CD4-positive, alpha-beta T cell (primary cell): ENCODE data around the gene MRPL32. TPM values are rescaled to one million over a fixed set of nuclear protein-coding genes. Genes with fewer than 3 reads are reported as not detected.

Experiments
- ATAC-seq: fragments of 200-7000 bp; cut with Tn5 transposase; one replicate; pipeline ENCODE4 v1.10.0; 2022; ENCODE audit warnings: mild to moderate bottlenecking; ENCODE audit not compliant: poor library complexity
- CTCF ChIA-PET: fragments of 350-600 bp; sonication (Branson Sonifier 250); formaldehyde crosslinking; loops from one replicate; lab custom pipeline; 2021; ENCODE audit warnings: antibody characterized with exemption, inconsistent platforms; lab: Charles Lee
- POLR2A ChIA-PET: fragments of 350-600 bp; sonication (Branson Sonifier 250); formaldehyde crosslinking; loops from one replicate; lab custom pipeline; 2021; ENCODE audit warnings: antibody characterized with exemption, inconsistent platforms; lab: Charles Lee
- DNase-seq, 14 experiments: peaks; one replicate each; pipeline ENCODE4 v3.0.0-alpha.2; 2013 to 2020; ENCODE audit warnings: mixed read lengths in 2 of 14
- H3K27ac ChIP-seq, 2 donors: one replicate each; pipeline versions ENCODE4 v1.5.1 to v1.7.0; 2013; ENCODE audit warnings: low read length in 2 of 2, low read depth in 1 of 2, mild to moderate bottlenecking in 1 of 2
- H3K27me3 ChIP-seq, 2 experiments: 1 replicate in 1 of 2; 2 replicates in 1 of 2; pipeline versions ENCODE4 v1.6.1 to v1.7.0; 2013; ENCODE audit warnings: low read length in 2 of 2, control low read depth in 1 of 2, mild to moderate bottlenecking in 1 of 2, moderate library complexity in 1 of 2; ENCODE audit not compliant: insufficient read depth in 2 of 2, control insufficient read depth in 1 of 2
- H3K36me3 ChIP-seq: one replicate; pipeline ENCODE4 v1.6.1; 2013; ENCODE audit warnings: low read length, control low read depth; ENCODE audit not compliant: insufficient read depth
- H3K4me1 ChIP-seq: one replicate; pipeline ENCODE4 v1.6.1; 2013; ENCODE audit warnings: low read length, control low read depth; ENCODE audit not compliant: insufficient read depth
- H3K4me3 ChIP-seq: one replicate; pipeline ENCODE4 v1.5.1; 2013; ENCODE audit warnings: mild to moderate bottlenecking, low read length, moderate library complexity
- H3K9me3 ChIP-seq, 2 experiments: 1 replicate in 1 of 2; 2 replicates in 1 of 2; pipeline versions ENCODE4 v1.6.1 to v1.7.0; 2013; ENCODE audit warnings: low read length in 2 of 2, mild to moderate bottlenecking in 2 of 2, control low read depth in 1 of 2, moderate library complexity in 1 of 2; ENCODE audit not compliant: control insufficient read depth in 1 of 2, insufficient read depth in 1 of 2
- H3K27ac Mint-ChIP-seq: one replicate; pipeline ENCODE4 v1.8.0; 2020; ENCODE audit warnings: mixed read lengths
- H3K27me3 Mint-ChIP-seq: one replicate; pipeline ENCODE4 v1.8.0; 2021; ENCODE audit warnings: mixed read lengths
- H3K36me3 Mint-ChIP-seq: one replicate; pipeline ENCODE4 v1.8.0; 2021; ENCODE audit warnings: low read depth, mixed read lengths
- H3K4me1 Mint-ChIP-seq: one replicate; pipeline ENCODE4 v1.8.0; 2021; ENCODE audit warnings: low read depth, mixed read lengths
- H3K4me3 Mint-ChIP-seq: one replicate; pipeline ENCODE4 v1.8.0; 2020; ENCODE audit warnings: mild to moderate bottlenecking, mixed read lengths
- H3K9me3 Mint-ChIP-seq: one replicate; pipeline ENCODE4 v1.8.0; 2020; ENCODE audit warnings: mixed read lengths
- intact Hi-C, 2 experiments: fragments of 100-400 bp; cut with DNase I in 1 of 2; cut with micrococcal nuclease in 1 of 2; formaldehyde crosslinking; loops; one replicate each; pipeline versions ENCODE4 v1.15.1 to v1.9.0; 2023 to 2025; cut with DNase I, micrococcal nuclease
- total RNA-seq, 174 experiments: library from RNA in 2 of 174; stranded (reverse) in 2 of 174; gene quantifications; one replicate each; pipeline ENCODE4 v1.2.3 and lab custom pipeline; 2021 to 2026
- TF ChIP-seq, protein P1 (sequence below): fragments of 200-600 bp; IDR thresholded peaks from one replicate; pipeline ENCODE4 v1.8.0; 2022; ENCODE audit warnings: antibody characterized with exemption, mild to moderate bottlenecking

Gene MRPL32
- total RNA-seq, 2 experiments from 2014 or later, result 57.1 to 60.7 TPM

DNA sequence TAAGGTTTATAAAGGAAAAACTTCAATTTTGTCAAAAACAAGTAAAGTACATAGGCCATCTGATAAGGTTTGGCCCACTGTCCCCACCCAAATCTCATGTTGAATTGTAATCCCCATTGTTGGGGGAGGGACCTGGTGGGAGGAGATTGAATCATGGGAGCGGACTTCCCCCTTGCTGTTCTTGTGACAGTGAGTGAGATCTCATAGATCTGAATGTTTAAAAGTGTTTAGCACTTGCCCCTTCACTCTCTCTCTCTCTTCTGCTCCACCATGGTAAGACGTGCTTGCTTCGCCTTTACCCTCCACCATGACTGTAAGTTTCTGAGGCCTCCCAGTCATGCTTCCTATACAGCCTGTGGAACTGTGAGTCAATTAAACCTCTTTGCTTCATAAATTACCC is 18.2 kb downstream of the MRPL32 start:
- no peaks in the 10 kb centered on the region for H3K4me1 Mint-ChIP-seq
- ATAC-seq, result no peak
- CTCF ChIA-PET, result interaction anchor here (1.2 kb wide), 1 partner anchor 9 kb away, joined by 3 read pairs; no protein-coding TSS in a partner anchor

GRCh38 chr7:42952328-42952727 is 20.2 kb downstream of the MRPL32 start:
- intact Hi-C loops, result no loop called here
- no peak for DNase-seq
- CTCF ChIA-PET, result no interaction called here
- Mint-ChIP-seq H3K27ac (no peak overlapping the region), H3K36me3 (no peaks in the 10 kb centered on the region), H3K4me3 (no peak overlapping the region), H3K9me3 (peaks cover 4% of the 10 kb centered on the region), H3K27me3 (peaks cover 9% of the 10 kb centered on the region), H3K4me1 (no peaks in the 10 kb centered on the region)
- no peak overlapping the region for H3K4me3 ChIP-seq
- H3K9me3 ChIP-seq, result peaks cover 0 to 11% of the 10 kb centered on the region in 2 experiments
- no peak for ATAC-seq
- no peaks in the 10 kb centered on the region for H3K4me1 ChIP-seq
- H3K36me3 ChIP-seq, result no peaks in the 10 kb centered on the region
- TF ChIP-seq, protein P1, sequence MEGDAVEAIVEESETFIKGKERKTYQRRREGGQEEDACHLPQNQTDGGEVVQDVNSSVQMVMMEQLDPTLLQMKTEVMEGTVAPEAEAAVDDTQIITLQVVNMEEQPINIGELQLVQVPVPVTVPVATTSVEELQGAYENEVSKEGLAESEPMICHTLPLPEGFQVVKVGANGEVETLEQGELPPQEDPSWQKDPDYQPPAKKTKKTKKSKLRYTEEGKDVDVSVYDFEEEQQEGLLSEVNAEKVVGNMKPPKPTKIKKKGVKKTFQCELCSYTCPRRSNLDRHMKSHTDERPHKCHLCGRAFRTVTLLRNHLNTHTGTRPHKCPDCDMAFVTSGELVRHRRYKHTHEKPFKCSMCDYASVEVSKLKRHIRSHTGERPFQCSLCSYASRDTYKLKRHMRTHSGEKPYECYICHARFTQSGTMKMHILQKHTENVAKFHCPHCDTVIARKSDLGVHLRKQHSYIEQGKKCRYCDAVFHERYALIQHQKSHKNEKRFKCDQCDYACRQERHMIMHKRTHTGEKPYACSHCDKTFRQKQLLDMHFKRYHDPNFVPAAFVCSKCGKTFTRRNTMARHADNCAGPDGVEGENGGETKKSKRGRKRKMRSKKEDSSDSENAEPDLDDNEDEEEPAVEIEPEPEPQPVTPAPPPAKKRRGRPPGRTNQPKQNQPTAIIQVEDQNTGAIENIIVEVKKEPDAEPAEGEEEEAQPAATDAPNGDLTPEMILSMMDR, result no peak
- no peak overlapping the region for H3K27ac ChIP-seq
- POLR2A ChIA-PET, result no interaction called here
- H3K27me3 ChIP-seq, result no peaks in the 10 kb centered on the region

More for the DNA sequence above, 18.2 kb downstream of the MRPL32 start:
- Mint-ChIP-seq H3K27ac (no peak overlapping the region), H3K27me3 (peaks cover 9% of the 10 kb centered on the region), H3K36me3 (no peaks in the 10 kb centered on the region), H3K9me3 (peaks cover 2% of the 10 kb centered on the region), H3K4me3 (no peak overlapping the region)
- Histone ChIP-seq H3K4me3 (no peak overlapping the region), H3K9me3 (no peaks in the 10 kb centered on the region), H3K27ac (no peak overlapping the region), H3K4me1 (peaks cover 4% of the 10 kb centered on the region), H3K36me3 (no peaks in the 10 kb centered on the region), H3K27me3 (no peaks in the 10 kb centered on the region)
- POLR2A ChIA-PET, result no interaction called here
- TF ChIP-seq, protein P1, result no peak
- intact Hi-C loops, result no loop called here
- DNase-seq, result no peak

DNA sequence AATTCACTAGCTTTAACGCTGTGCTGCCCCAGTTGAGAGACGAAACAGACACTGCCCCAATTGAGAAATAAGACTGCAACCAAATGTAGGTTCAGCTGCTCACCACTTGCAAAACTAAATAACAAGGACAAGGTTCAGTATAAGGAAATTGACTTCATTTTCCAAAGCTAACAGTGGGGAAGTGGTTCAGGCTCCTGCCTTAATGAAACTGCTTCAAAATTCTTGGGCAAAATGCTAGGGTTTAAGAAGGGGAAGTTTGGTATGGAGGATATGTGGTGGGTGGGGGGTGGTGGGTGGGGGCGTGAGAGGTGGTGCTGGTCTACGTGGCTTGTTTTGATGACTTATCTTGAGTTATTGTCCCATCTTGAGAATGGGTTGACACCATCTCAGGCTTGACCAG is 21.8 kb downstream of the MRPL32 start:
- H3K4me1 ChIP-seq, result no peaks in the 10 kb centered on the region
- H3K4me3 ChIP-seq, result no peak overlapping the region
- H3K9me3 Mint-ChIP-seq, result peaks cover 4% of the 10 kb centered on the region
- H3K27me3 Mint-ChIP-seq, result peaks cover 9% of the 10 kb centered on the region
- H3K4me1 Mint-ChIP-seq, result no peaks in the 10 kb centered on the region
- TF ChIP-seq, protein P1, result no peak
- H3K27ac Mint-ChIP-seq, result no peak overlapping the region
- peaks cover 0 to 4% of the 10 kb centered on the region in 2 experiments for H3K27me3 ChIP-seq
- intact Hi-C loops, result no loop called here
- H3K4me3 Mint-ChIP-seq, result no peak overlapping the region
- H3K36me3 ChIP-seq, result no peaks in the 10 kb centered on the region
- no peak for DNase-seq
- CTCF ChIA-PET, result no interaction called here
- no peak for ATAC-seq
- POLR2A ChIA-PET, result no interaction called here
- H3K9me3 ChIP-seq, result peaks cover 0 to 11% of the 10 kb centered on the region in 2 experiments
- no peak overlapping the region for H3K27ac ChIP-seq
- H3K36me3 Mint-ChIP-seq, result no peaks in the 10 kb centered on the region
